GM18951 (cell line): ENCODE results near the gene CLCA1.

ENCODE experiments used
- POLR2A ChIP-seq: IDR thresholded peaks from 4 replicates; pipeline ENCODE4 v1.6.1; 2011; ENCODE audit warnings: mild to moderate bottlenecking; ENCODE audit not compliant: insufficient read length, insufficient read depth; ENCODE audit errors: extremely low read depth
- in situ Hi-C: fragments of 300-500 bp; cut with MboI; formaldehyde crosslinking; loops from one replicate; pipeline ENCODE4 v1.12.0; 2022; ENCODE audit warnings: low sequenced_read_pairs, mixed read lengths, inconsistent platforms; ENCODE audit not compliant: unreplicated experiment

Gene CLCA1

DNA sequence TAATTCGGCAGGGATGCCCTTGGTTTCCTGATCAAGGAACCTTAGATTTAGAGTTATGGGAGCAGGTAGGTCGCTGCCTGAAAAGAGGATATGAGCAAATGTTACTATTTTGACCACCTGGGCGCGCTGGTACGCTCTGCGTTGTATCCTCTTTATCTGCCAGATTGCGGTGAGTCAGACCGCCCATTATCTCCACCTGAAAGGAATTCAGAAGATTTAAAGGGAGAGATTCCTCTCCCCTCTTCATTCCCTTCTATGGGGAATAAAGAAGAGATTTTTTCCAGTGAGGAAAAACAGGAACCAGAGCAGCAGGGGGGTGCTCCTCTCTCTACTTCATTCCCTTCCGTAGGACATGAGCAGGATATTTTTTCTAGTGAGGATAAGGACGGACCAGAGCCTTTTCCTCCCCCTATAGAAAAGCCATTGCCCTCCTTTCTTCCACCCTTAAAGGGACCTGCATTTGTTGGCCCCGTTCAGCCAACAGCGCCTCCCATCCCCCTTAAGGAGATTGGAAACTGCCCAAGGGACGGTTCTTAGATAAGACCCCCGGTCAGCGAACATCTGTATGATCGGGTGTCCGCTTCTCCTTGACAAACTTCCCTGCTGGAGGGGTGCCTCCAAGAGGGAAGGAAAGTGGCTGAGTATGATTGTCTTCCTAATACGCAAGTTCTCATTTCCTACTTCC lies 34.1 kb downstream of the CLCA1 start:
- TF ChIP-seq POLR2A = no peak
- in situ Hi-C loops = no loop called here

DNA sequence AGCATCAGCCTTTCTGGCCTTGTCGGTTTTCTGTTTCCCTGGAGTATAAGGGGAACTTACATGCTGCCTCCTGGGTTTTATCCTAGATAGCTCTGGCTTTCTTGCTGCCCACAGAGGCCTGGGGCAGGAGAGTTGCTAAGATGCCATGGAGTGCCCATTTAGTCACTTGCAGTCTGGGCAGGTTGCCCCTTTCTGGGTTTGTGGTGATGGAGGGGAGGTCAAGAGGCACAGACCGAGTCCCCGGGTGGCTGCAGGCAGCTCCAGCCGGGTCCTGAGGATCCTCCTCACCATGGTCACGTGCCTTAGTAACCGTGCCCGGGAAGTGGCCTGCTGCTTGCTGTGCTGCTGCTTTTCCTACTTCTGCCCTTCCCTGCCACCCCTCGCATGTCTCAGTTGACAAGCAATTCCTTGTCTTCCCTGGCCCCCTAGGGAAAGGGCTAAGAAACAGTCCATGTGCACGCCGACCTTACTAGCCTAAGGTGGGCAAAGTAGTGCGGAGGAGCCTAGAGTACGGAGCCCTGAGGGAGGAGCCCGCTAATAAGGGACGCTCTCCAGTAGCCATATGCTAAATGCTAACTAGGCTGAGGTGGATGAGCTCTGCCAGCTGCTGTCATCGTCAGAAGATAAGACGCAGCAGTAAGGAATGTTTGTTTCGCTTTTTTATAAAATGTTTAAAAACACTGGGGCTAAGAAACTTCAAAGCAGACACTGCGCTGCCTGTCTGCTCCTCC lies 34.8 kb downstream of the CLCA1 start:
- no peak for TF ChIP-seq POLR2A
- in situ Hi-C loops = no loop called here

DNA sequence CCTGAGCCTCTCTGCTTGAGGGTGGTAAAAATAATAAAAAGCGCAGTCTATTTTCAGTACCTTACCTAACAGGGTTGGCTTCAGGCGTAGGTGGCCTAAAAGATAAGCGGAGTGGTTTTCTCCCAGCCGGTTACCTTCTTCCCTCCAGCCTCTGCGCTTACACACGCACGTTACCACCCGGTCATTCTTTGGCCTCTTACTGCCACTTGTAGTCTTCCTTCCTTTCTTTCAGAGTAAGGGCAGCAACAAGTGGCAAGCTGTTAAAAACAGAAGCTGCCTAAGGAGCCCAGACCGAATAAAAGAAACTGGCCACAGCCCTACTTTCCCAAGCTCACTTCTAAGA lies 35.4 kb downstream of the CLCA1 start:
- TF ChIP-seq POLR2A = no peak
- in situ Hi-C loops = no loop called here

DNA sequence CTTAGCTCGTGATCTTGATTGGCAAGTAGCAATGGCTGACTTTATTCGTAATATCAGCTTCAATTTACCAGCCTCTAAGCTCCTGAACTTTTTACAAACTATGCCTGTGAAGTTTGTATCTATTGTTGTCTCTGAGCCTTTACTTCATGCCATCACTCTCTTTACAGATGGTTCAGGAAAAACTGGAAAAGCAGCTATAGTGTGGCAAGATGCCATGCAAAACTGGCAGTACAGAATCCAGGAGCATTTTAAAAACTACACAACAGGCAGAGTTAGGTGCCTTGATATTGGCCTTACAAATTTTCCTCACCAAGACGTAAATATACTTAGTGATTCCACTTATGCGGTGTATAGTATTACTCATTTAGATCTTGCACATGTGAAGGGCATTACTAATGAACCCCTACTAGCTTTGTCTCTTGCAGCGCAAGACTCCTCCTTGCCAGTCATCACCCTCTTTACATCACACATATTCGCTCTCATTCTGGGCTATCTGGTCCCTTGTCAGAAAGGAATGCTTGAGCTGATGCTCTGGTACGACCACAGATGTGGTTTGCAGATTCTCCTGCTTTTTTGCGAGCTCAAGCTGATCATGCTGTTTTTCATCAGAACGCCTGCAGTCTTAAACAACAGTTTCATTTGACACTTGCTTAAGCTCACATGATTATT lies 36.3 kb downstream of the CLCA1 start:
- no peak for TF ChIP-seq POLR2A
- in situ Hi-C loops = no loop called here

DNA sequence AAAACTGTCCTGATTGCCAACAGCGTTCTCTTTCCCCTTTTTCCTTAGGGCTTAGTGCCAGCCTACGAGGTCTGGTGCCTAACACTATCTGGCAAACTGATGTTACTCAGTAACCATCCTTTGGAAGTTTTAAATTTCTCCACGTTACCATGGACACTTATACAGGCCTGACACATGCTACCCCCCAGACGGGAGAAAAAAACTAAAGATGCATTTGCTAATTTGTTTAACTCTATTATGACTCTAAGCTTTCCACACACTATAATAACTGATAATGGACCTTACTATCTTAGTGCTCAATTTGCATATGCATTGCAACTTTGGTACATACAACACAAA lies 36.8 kb downstream of the CLCA1 start:
- in situ Hi-C loops = no loop called here
- TF ChIP-seq POLR2A = no peak

DNA sequence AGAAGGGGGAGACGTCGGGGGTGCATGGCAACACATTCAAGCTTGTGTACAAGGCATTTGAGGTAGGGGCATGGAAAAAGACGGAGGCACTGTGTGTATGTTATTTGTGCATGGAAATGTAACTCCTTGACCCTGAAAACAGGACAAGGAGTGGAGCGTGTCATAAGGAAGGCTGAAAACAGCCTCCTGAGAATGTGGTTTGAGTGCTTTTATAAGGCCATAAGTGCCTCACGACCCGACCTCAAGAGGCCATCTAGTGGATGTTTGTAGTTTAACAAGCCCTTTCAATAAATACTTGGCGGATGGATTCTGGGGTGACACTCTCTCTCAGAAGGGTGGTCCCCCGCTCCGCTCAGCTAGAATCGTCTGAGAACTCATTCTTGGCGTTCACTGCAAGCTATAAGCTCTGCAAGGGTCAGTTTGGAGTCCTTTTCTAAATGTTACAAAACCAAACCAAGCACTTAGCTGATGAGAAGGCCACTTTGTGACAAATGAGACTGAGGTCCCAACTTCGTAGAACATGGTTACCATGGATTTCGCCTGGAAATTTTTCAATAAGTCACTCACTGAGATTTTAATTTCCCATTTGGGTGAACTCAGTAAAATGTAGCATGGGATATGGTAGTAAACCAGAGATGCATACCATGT lies 39.3 kb downstream of the CLCA1 start:
- TF ChIP-seq POLR2A = no peak
- in situ Hi-C loops = no loop called here

DNA sequence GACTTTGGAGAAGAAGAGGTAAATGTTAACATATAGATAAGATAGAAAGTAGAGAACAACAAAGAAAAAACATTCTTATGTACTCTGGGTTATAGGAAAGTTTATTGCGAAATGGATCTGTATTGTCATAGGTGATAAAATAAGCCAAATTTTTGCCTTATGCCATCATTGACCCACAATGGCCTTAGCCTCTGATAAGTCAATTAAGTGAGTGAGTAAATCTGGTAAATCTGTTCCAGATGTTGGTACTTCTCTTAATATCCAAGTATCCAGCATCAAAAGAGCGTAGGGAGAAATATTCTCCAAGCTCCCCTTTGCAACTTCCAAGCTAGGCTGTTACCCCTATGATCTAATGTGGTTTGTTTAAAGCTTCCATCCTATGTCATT lies 39.8 kb downstream of the CLCA1 start:
- TF ChIP-seq POLR2A = no peak
- in situ Hi-C loops = no loop called here

DNA sequence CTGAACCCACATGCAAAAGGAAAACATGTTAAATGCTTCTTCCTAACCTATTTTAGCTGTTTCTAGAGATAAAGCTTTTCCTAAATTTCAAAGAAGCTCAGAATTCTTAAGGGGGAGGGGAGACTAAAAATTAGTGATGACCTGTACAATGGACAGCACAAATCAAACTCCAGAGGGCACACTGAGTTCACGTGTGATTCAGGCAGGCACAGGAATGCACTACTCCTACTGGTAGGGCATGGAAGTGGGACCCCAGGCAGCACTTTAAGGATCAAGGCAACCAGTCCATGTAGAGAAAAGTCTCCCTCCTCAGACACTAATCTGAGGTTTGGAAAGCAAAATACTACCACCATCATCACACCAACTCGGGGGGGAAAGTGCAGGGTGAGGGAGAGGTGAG lies 46.9 kb downstream of the CLCA1 start:
- in situ Hi-C loops = no loop called here
- no peak for TF ChIP-seq POLR2A

DNA sequence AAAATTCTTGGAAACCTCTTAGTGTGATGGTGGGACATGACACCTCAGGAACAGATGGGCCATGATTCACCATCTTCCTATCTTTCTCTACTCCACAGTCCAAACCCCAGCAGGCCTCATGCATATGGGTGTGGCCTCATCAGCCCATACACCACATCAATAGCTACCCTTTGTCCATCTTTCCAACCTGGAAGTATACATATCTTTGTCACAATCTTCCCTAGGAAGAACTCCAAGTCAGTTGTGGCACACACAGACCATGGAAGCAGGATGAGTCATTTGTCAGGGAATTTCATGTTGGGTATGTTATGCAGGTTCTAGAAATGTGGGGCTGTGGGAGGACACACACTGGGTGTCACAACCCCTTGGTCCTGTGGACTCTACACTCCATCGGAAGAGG lies 47.6 kb downstream of the CLCA1 start:
- no peak for TF ChIP-seq POLR2A
- in situ Hi-C loops = no loop called here

DNA sequence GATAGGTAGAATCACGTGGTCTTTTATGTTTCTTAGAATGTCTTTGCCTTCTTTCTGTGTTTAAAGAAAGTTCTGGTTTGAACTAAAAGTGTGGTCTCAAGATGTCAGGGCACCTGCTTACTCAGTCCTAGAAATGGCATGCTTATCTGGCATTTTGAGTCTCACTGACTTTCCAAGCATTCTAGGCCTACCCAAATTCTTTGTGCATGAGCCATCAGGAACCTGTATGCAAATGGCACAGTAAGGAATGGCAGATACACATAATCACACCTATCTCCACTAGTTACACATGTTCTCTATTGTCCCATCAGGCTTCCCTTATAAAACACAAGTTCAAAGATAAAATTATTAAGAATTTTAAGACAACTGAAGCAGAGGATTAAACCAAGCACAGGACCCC lies 48.6 kb downstream of the CLCA1 start:
- in situ Hi-C loops = no loop called here
- TF ChIP-seq POLR2A = no peak

DNA sequence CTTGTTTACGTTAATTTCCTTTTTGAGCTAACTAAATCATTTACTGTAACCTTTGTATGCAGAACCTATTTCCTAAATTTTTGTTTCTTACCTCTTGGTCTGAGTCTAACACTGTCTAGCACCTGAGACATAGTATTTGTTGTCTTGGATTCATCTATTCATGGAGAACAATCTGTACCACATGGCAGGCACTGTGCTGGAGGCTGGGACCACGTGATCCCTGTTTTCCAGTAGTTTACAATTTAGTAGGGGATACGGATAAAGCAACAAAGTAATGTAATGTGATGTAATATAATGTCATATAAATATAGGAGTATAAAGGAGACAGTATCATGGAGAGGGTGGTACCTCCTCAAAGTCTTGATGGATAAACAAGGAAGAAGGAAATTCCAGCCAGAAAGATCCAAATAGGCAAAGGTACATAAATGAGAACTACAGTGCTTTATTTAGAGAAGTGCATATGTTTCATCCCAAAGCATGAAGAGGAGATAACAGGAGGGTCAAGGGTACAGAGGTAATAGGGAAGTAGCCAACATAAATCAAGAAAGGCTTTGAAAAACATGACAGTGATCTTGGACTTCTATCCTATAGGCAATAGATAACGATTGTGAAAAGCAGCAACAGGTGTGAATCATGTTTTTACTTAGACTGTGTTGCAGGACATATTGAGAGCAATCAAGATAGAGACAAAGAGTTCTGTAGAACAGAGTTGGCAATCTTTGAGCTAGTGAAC lies 52.2 kb downstream of the CLCA1 start:
- TF ChIP-seq POLR2A = no peak
- in situ Hi-C loops = no loop called here

DNA sequence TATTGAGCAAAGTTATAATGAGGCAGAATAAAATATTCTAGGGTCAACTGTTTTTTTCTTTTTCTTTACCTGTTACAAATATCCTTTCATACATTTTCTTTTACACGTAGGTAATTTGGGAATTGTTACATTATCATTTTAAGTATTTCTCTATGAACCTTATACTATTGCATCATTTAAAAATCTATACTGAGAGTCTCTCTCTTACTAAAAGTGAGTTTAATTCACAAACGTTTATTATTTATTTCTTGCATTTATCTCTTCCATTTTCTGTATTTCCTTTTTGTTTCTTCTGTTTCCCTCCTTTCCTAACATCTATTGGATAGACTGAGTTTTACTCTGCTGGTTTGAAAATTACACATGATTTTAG lies 52.8 kb downstream of the CLCA1 start:
- TF ChIP-seq POLR2A = no peak
- in situ Hi-C loops = no loop called here

DNA sequence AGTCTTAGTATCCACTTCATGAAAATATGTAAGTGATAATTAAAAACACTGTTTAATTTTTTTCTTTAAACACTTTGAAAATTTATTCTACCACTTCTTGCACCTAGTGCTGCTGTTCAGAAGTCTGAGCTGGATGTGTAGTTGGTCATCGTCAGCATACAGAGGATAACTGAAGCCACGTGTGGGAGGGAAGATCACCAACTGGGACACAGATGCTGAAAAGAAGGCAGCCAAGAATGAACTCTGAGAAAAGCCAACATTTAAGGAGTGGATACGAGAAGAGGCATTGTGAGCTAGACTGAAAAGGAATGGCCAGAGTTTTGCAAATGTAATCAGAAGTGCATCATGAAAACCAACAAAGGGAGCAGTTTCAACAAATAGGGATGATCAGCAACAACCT lies 53.5 kb downstream of the CLCA1 start:
- no peak for TF ChIP-seq POLR2A
- in situ Hi-C loops = no loop called here
